Measurements from ENCODE around the gene HOXB8. TPM values are rescaled to one million over a fixed set of nuclear protein-coding genes. Genes with fewer than 3 reads are reported as not detected.
A peak's percentile ranks its signal among the peaks of the same experiment; 100 is the strongest.

The HOXB8 gene
- total RNA-seq, 6 donors from 2014 or later = 0.23 to 0.27 TPM; not detected in 4

GRCh38 chr17:48644159-48644558 lies 29.1 kb upstream of the HOXB8 start:
- no peak overlapping the region for H3K4me3 ChIP-seq
- H3K9me3 ChIP-seq = no peaks in the 10 kb centered on the region
- H3K27ac ChIP-seq = no peak overlapping the region
- DNase-seq (no peak), ATAC-seq (ENCODE audit: low FRiP score in 2 of 2) (no peak)
- peaks cover 2 to 52% (median 29%) of the 10 kb centered on the region in 4 donors for H3K27me3 ChIP-seq
- WGBS, 2 donors = 80 to 92% methylated on average over 1 of the region's 1 CpG
- TF ChIP-seq EP300 (IDR thresholded peaks at IDR 0.05) = no peak
- no peak for TF ChIP-seq POLR2AphosphoS5 (IDR thresholded peaks at IDR 0.05)
- no peak for TF ChIP-seq CTCF (IDR thresholded peaks at IDR 0.05)
- no peak for TF ChIP-seq POLR2A (IDR thresholded peaks at IDR 0.05)
- H3K4me1 ChIP-seq = peaks cover 10 to 25% (median 14%) of the 10 kb centered on the region in 4 donors
- H3K36me3 ChIP-seq = no peaks in the 10 kb centered on the region

GRCh38 chr17:48643697-48644012 lies 28.6 kb upstream of the HOXB8 start:
- Histone ChIP-seq H3K4me1 (peaks cover 10 to 25% (median 14%) of the 10 kb centered on the region in 4 donors), H3K9me3 (no peaks in the 10 kb centered on the region), H3K27ac (no peak overlapping the region), H3K4me3 (no peak overlapping the region), H3K27me3 (peaks cover 2 to 54% (median 31%) of the 10 kb centered on the region in 4 donors), H3K36me3 (no peaks in the 10 kb centered on the region)
- ATAC-seq (ENCODE audit: low FRiP score in 2 of 2) (no peak), DNase-seq (no peak)
- TF ChIP-seq POLR2AphosphoS5 (IDR thresholded peaks at IDR 0.05) (no peak), CTCF (IDR thresholded peaks at IDR 0.05) (no peak), POLR2A (IDR thresholded peaks at IDR 0.05) (no peak), EP300 (IDR thresholded peaks at IDR 0.05) (no peak)

GRCh38 chr17:48642843-48643696 lies 28.0 kb upstream of the HOXB8 start:
- 34 to 50% methylated on average over 21 to 22 of the region's 23 CpGs for whole genome bisulfite sequencing, 2 donors
- ATAC-seq (ENCODE audit: low FRiP score in 2 of 2) = no peak

GRCh38 chr17:48642059-48642842 lies 27.2 kb upstream of the HOXB8 start:
- WGBS, 2 donors = 14 to 16% methylated on average over 14 to 28 of the region's 58 CpGs
- H3K27me3 ChIP-seq = peaks cover 2 to 53% (median 29%) of the 10 kb centered on the region in 4 donors
- H3K9me3 ChIP-seq = no peaks in the 10 kb centered on the region
- H3K4me3 ChIP-seq = no peak overlapping the region
- peak in 1 of 2 donors; percentile 82 for DNase-seq
- H3K4me1 ChIP-seq = peaks cover 6 to 20% (median 10%) of the 10 kb centered on the region in 4 donors
- TF ChIP-seq POLR2AphosphoS5 (IDR thresholded peaks at IDR 0.05) (no peak), EP300 (IDR thresholded peaks at IDR 0.05) (no peak), POLR2A (IDR thresholded peaks at IDR 0.05) (no peak), CTCF (IDR thresholded peaks at IDR 0.05) (no peak)
- no peaks in the 10 kb centered on the region for H3K36me3 ChIP-seq
- H3K27ac ChIP-seq = no peak overlapping the region
- peak in 1 of 2 donors; percentile 44 for ATAC-seq (ENCODE audit: low FRiP score in 2 of 2)

More at GRCh38 chr17:48642843-48643696, 28.0 kb upstream of the HOXB8 start:
- Histone ChIP-seq H3K4me3 (no peak overlapping the region), H3K9me3 (no peaks in the 10 kb centered on the region), H3K27ac (no peak overlapping the region), H3K27me3 (peaks cover 2 to 51% (median 31%) of the 10 kb centered on the region in 4 donors), H3K4me1 (peaks cover 10 to 25% (median 14%) of the 10 kb centered on the region in 4 donors), H3K36me3 (no peaks in the 10 kb centered on the region)
- TF ChIP-seq EP300 (IDR thresholded peaks at IDR 0.05) = no peak
- no peak for TF ChIP-seq POLR2A (IDR thresholded peaks at IDR 0.05)
- TF ChIP-seq POLR2AphosphoS5 (IDR thresholded peaks at IDR 0.05) = no peak
- TF ChIP-seq CTCF (IDR thresholded peaks at IDR 0.05) = no peak
- DNase-seq = no peak

All from upper lobe of left lung (tissue), 6 donors.